B cell (primary cell): ENCODE data around the gene CCDC136. TPM values are rescaled to one million over a fixed set of nuclear protein-coding genes. Genes with fewer than 3 reads are reported as not detected.

Experiments
- ATAC-seq: fragments of 200-7000 bp; cut with Tn5 transposase; one replicate; pipeline ENCODE4 v1.10.0; 2021; ENCODE audit warnings: low read depth, mild to moderate bottlenecking, moderate number of reproducible peaks, moderate library complexity
- CTCF ChIA-PET: fragments of 350-600 bp; sonication (Branson Sonifier 250); formaldehyde crosslinking; loops from one replicate; lab custom pipeline; 2021; ENCODE audit warnings: antibody characterized with exemption, inconsistent platforms; lab: Charles Lee
- POLR2A ChIA-PET: fragments of 350-600 bp; sonication (Branson Sonifier 250); formaldehyde crosslinking; loops from one replicate; lab custom pipeline; 2021; ENCODE audit warnings: antibody characterized with exemption; lab: Charles Lee
- DNase-seq: peaks from one replicate; pipeline ENCODE4 v3.0.0; 2013
- H2AFZ ChIP-seq: 2 replicates; pipeline ENCODE4 v1.6.1; 2012; ENCODE audit warnings: mild to moderate bottlenecking, low read depth, low read length; ENCODE audit not compliant: insufficient read depth, poor library complexity, severe bottlenecking
- H3K27ac ChIP-seq, 2 donors: 1 replicate in 1 of 2; 2 replicates in 1 of 2; pipeline ENCODE4 v1.5.1; 2012 to 2013; ENCODE audit warnings: low read length in 2 of 2, mild to moderate bottlenecking in 2 of 2, moderate library complexity in 1 of 2
- H3K27me3 ChIP-seq, 4 experiments: fragments of 200-600 bp in 1 of 4; sonication (generic) in 1 of 4; replicated peaks in 1 of 4; 1 replicate in 2 of 4; 2 replicates in 2 of 4; pipeline versions ENCODE4 v1.6.1 to v1.7.0; 2013 to 2016; ENCODE audit warnings: low read length in 3 of 4, mild to moderate bottlenecking in 2 of 4, mixed read lengths in 1 of 4, moderate library complexity in 1 of 4; ENCODE audit not compliant: insufficient read depth in 4 of 4, control insufficient read depth in 3 of 4; ENCODE audit errors: control extremely low read depth in 1 of 4
- H3K36me3 ChIP-seq, 2 experiments: replicated peaks in 1 of 2; 1 replicate in 1 of 2; 2 replicates in 1 of 2; pipeline versions ENCODE4 v1.6.1 to v1.7.1; 2013; ENCODE audit warnings: low read length in 1 of 2; ENCODE audit not compliant: insufficient read depth in 2 of 2, control insufficient read depth in 1 of 2; ENCODE audit errors: control extremely low read depth in 1 of 2, extremely low read depth in 1 of 2
- H3K4me1 ChIP-seq, 2 donors: fragments of 200-600 bp in 1 of 2; sonication (generic) in 1 of 2; 1 replicate in 1 of 2; 2 replicates in 1 of 2; pipeline versions ENCODE4 v1.5.1 to v1.6.1; 2013 to 2017; ENCODE audit warnings: low read length in 2 of 2; ENCODE audit not compliant: control insufficient read depth in 2 of 2, insufficient read depth in 2 of 2
- H3K4me2 ChIP-seq: replicated peaks from 2 replicates; pipeline ENCODE3; 2012; ENCODE audit warnings: mild to moderate bottlenecking, low read depth, low read length; ENCODE audit not compliant: poor library complexity, severe bottlenecking
- H3K4me3 ChIP-seq, 5 experiments: fragments of 200-600 bp in 1 of 5; sonication (generic) in 1 of 5; 1 replicate in 3 of 5; 2 replicates in 2 of 5; pipeline versions ENCODE4 v1.5.1 to v1.7.0; 2011 to 2016; ENCODE audit warnings: low read length in 4 of 5, mild to moderate bottlenecking in 4 of 5, low read depth in 2 of 5, control low read depth in 1 of 5, moderate library complexity in 1 of 5; ENCODE audit not compliant: insufficient read depth in 1 of 5; ENCODE audit errors: control extremely low read depth in 1 of 5, extremely low read depth in 1 of 5
- H3K79me2 ChIP-seq: fragments of 200-600 bp; sonication (generic); one replicate; pipeline ENCODE4 v1.6.0; 2016; ENCODE audit warnings: low read length; ENCODE audit not compliant: control insufficient read depth, insufficient read depth
- H3K9ac ChIP-seq: fragments of 200-600 bp; sonication (generic); 2 replicates; pipeline ENCODE4 v1.6.1; 2017; ENCODE audit warnings: mild to moderate bottlenecking, low read length, moderate library complexity
- H3K9me3 ChIP-seq, 3 donors: one replicate each; pipeline versions ENCODE4 v1.6.1 to v1.7.1; 2013; ENCODE audit warnings: low read length in 2 of 3; ENCODE audit not compliant: control insufficient read depth in 2 of 3, insufficient read depth in 1 of 3; ENCODE audit errors: control extremely low read depth in 1 of 3
- H4K20me1 ChIP-seq: 2 replicates; pipeline ENCODE4 v1.6.0; 2012; ENCODE audit warnings: mild to moderate bottlenecking, low read length; ENCODE audit not compliant: insufficient read depth, control insufficient read depth, poor library complexity, severe bottlenecking
- H3K27ac Mint-ChIP-seq: one replicate; pipeline ENCODE4 v1.8.0; 2021; ENCODE audit warnings: mixed read lengths
- H3K27me3 Mint-ChIP-seq: one replicate; pipeline ENCODE4 v1.8.0; 2021; ENCODE audit warnings: mixed read lengths
- H3K4me1 Mint-ChIP-seq: one replicate; pipeline ENCODE4 v1.8.0; 2021; ENCODE audit warnings: mixed read lengths
- H3K4me3 Mint-ChIP-seq: one replicate; pipeline ENCODE4 v1.8.0; 2021; ENCODE audit warnings: mixed read lengths
- H3K9me3 Mint-ChIP-seq: one replicate; pipeline ENCODE4 v1.8.0; 2022; ENCODE audit warnings: mixed read lengths; ENCODE audit not compliant: insufficient read depth
- EZH2 ChIP-seq: IDR thresholded peaks from 2 replicates; pipeline ENCODE4 v1.6.1; 2012; ENCODE audit warnings: borderline replicate concordance, low read depth, mild to moderate bottlenecking, moderate library complexity, low read length; ENCODE audit not compliant: insufficient read depth, poor library complexity, severe bottlenecking
- WGBS: methylation state at CpG from one replicate; pipeline ENCODE4 v1.1.5; 2013; ENCODE audit warnings: missing lambda C conversion rate; ENCODE audit not compliant: insufficient coverage; 5-methylcytosine and 5-hydroxymethylcytosine counted together
- intact Hi-C: fragments of 100-400 bp; cut with micrococcal nuclease; formaldehyde crosslinking; loops from one replicate; pipeline ENCODE4 v1.10.0; 2022
- polyA plus RNA-seq: library from polyadenylated mRNA; depleted of rRNA; stranded (reverse); fragments of >200 nt; gene quantifications from 2 replicates; pipeline ENCODE4 v1.2.3, GENCODE V29; 2012
- total RNA-seq, 2 donors: library from RNA; stranded (reverse); fragments of 120-200 nt in 1 of 2; gene quantifications; 1 replicate in 1 of 2; 2 replicates in 1 of 2; pipeline versions ENCODE4 v1.2.3 to v1.2.4, GENCODE V29; 2013 to 2022
- TF ChIP-seq, protein P1 (sequence below): fragments of 200-600 bp; IDR thresholded peaks from one replicate; pipeline ENCODE4 v1.8.0; 2022; ENCODE audit warnings: antibody characterized with exemption, mild to moderate bottlenecking

The CCDC136 gene
- total and polyA plus RNA-seq, 2 donors (not counting 1 experiment from before 2014, with no cell fraction given) = 2.2 to 13.9 TPM

DNA sequence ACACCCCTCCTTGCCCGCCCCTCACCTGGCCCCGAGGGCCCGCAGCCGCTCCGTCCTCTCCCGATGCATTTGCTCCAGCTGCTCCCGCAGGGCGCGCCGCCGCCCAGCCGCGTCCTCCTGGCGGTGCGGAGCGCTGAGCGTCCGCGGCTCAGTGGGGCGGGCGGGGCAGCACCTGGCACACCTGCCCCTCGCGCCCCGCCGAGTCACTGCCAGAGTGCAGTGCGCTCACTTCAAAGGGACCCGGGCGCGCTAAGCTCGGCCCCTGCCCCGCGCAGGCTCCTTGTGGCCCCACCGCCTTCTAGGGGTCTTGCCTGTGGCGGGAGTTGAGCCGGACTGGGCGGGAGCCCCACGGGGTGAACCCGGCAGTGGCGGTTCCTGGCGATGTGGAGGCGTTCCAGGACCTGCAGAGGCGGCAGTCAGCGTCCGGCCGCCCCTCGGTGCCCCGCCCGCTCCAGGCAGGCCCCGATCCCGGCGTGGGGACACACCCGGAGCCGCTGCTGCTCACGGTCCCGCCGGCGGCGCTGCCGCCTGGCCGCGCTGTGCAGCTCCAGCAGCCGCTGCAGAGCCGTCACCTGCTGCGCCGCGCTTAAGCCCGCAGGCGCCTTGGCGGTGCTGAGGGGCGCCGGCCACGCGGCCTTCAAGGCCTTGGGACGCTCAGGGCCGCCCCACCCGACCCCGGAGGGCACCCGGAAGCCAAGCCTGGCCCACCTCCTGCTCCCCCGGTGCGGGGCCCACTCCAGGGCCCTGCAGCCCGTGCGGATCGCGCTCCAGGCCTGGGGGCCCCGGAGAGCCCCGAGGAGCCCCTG lies 77.6 kb downstream of the CCDC136 start:
- peak overlapping the region in 4 of 5 experiments; percentile 37 to 53 (median 52) for H3K4me3 ChIP-seq
- H3K36me3 ChIP-seq = peaks cover 0 to 18% of the 10 kb centered on the region in 2 experiments
- H3K27ac ChIP-seq = no peak overlapping the region
- no peaks in the 10 kb centered on the region for H3K9me3 Mint-ChIP-seq
- WGBS = under 1% methylated on average over 86 of the region's 86 CpGs
- DNase-seq = peak; percentile 70
- peaks cover 0 to 14% (median 5%) of the 10 kb centered on the region in 4 experiments for H3K27me3 ChIP-seq
- peaks cover 36% of the 10 kb centered on the region for H3K4me1 Mint-ChIP-seq
- H4K20me1 ChIP-seq = peaks cover 32% of the 10 kb centered on the region
- intact Hi-C loops = no loop called here
- TF ChIP-seq, protein P1, sequence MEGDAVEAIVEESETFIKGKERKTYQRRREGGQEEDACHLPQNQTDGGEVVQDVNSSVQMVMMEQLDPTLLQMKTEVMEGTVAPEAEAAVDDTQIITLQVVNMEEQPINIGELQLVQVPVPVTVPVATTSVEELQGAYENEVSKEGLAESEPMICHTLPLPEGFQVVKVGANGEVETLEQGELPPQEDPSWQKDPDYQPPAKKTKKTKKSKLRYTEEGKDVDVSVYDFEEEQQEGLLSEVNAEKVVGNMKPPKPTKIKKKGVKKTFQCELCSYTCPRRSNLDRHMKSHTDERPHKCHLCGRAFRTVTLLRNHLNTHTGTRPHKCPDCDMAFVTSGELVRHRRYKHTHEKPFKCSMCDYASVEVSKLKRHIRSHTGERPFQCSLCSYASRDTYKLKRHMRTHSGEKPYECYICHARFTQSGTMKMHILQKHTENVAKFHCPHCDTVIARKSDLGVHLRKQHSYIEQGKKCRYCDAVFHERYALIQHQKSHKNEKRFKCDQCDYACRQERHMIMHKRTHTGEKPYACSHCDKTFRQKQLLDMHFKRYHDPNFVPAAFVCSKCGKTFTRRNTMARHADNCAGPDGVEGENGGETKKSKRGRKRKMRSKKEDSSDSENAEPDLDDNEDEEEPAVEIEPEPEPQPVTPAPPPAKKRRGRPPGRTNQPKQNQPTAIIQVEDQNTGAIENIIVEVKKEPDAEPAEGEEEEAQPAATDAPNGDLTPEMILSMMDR = no peak
- TF ChIP-seq EZH2 = no peak
- POLR2A ChIA-PET = no interaction called here
- CTCF ChIA-PET = interaction anchor here (1.4 kb wide), 1 partner anchor 27 kb away, joined by 4 read pairs; no protein-coding TSS in a partner anchor
- H3K9ac ChIP-seq = peak overlapping the region; percentile 63
- H3K27ac Mint-ChIP-seq = no peak overlapping the region
- H3K4me3 Mint-ChIP-seq = peak overlapping the region; percentile 68
- peaks cover 21% of the 10 kb centered on the region for H3K79me2 ChIP-seq
- peak; percentile 80 for ATAC-seq
- peak overlapping the region; percentile 70 for H2AFZ ChIP-seq
- H3K4me2 ChIP-seq = peak overlapping the region; percentile 97
- no peaks in the 10 kb centered on the region for H3K9me3 ChIP-seq
- H3K27me3 Mint-ChIP-seq = peaks cover 7% of the 10 kb centered on the region
- H3K4me1 ChIP-seq = peaks cover 13 to 16% of the 10 kb centered on the region in 2 donors

GRCh38 chr7:128869944-128870285 lies 78.1 kb downstream of the CCDC136 start:
- H3K4me1 Mint-ChIP-seq = peaks cover 32% of the 10 kb centered on the region
- ATAC-seq (peak; percentile 11), DNase-seq (peak; percentile 43)
- intact Hi-C loops = no loop called here
- peaks cover 13% of the 10 kb centered on the region in 2 donors for H3K4me1 ChIP-seq
- peak overlapping the region; percentile 70 for H2AFZ ChIP-seq
- no peaks in the 10 kb centered on the region for H3K9me3 ChIP-seq
- peak overlapping the region; percentile 63 for H3K9ac ChIP-seq
- peak overlapping the region; percentile 97 for H3K4me2 ChIP-seq
- H4K20me1 ChIP-seq = peaks cover 32% of the 10 kb centered on the region
- peaks cover 0 to 18% of the 10 kb centered on the region in 2 experiments for H3K36me3 ChIP-seq
- no peaks in the 10 kb centered on the region for H3K9me3 Mint-ChIP-seq
- H3K27ac Mint-ChIP-seq = no peak overlapping the region
- H3K79me2 ChIP-seq = peaks cover 15% of the 10 kb centered on the region
- ChIA-PET POLR2A (no interaction called here), CTCF (interaction anchor here (1.4 kb wide), 1 partner anchor 28 kb away, joined by 4 read pairs; no protein-coding TSS in a partner anchor)
- H3K27ac ChIP-seq = no peak overlapping the region
- H3K4me3 Mint-ChIP-seq = peak overlapping the region; percentile 79
- H3K27me3 ChIP-seq = peaks cover 0 to 14% (median 5%) of the 10 kb centered on the region in 4 experiments
- peaks cover 7% of the 10 kb centered on the region for H3K27me3 Mint-ChIP-seq
- whole genome bisulfite sequencing = 5% methylated on average over 30 of the region's 30 CpGs
- TF ChIP-seq, protein P1 = no peak
- TF ChIP-seq EZH2 = no peak
- peak overlapping the region in 3 of 5 experiments; percentile 51 to 53 (median 53) for H3K4me3 ChIP-seq
